WI38 (cell line): Measurements from ENCODE around the gene KCMF1.

Experiments
- H3K4me3 ChIP-seq: 2 replicates; pipeline ENCODE4 v1.5.1; 2011; ENCODE audit warnings: low read depth, mild to moderate bottlenecking, control low read depth, low read length
- TF ChIP-seq, protein P1 (sequence below): IDR thresholded peaks from 2 replicates; pipeline ENCODE4 v1.5.1; 2012; ENCODE audit warnings: low read depth, mild to moderate bottlenecking, control low read depth, low read length

The KCMF1 gene

DNA sequence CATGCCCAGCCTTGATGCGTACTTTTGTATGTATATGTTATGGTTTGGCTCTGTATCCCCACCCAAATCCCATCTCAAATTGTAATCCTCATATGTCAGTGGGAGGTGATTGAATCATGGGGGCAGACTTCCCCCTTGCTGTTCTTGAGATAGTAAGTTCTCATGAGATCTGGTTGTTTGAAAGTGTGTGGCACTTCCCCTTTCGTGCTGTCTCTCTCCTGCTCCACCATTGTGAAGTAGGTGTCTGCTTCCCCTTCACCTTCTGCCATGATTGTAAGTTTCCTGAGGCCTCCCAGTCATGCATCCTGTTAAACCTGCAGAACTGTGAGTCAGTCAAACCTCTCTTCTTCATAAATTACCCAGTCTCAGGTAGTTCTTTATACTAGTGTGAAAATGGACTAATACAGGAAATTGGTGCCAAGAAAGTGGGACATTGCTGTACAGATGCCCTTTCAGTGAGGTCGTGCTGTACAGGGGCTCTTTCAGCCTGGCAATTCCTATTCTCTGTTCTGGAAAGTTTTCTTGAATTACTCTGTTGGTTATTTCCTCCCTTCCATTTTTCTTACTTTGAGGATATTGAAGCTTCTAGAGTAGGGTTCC is 38.2 kb downstream of the KCMF1 start:
- TF ChIP-seq, protein P1, sequence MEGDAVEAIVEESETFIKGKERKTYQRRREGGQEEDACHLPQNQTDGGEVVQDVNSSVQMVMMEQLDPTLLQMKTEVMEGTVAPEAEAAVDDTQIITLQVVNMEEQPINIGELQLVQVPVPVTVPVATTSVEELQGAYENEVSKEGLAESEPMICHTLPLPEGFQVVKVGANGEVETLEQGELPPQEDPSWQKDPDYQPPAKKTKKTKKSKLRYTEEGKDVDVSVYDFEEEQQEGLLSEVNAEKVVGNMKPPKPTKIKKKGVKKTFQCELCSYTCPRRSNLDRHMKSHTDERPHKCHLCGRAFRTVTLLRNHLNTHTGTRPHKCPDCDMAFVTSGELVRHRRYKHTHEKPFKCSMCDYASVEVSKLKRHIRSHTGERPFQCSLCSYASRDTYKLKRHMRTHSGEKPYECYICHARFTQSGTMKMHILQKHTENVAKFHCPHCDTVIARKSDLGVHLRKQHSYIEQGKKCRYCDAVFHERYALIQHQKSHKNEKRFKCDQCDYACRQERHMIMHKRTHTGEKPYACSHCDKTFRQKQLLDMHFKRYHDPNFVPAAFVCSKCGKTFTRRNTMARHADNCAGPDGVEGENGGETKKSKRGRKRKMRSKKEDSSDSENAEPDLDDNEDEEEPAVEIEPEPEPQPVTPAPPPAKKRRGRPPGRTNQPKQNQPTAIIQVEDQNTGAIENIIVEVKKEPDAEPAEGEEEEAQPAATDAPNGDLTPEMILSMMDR = no peak

DNA sequence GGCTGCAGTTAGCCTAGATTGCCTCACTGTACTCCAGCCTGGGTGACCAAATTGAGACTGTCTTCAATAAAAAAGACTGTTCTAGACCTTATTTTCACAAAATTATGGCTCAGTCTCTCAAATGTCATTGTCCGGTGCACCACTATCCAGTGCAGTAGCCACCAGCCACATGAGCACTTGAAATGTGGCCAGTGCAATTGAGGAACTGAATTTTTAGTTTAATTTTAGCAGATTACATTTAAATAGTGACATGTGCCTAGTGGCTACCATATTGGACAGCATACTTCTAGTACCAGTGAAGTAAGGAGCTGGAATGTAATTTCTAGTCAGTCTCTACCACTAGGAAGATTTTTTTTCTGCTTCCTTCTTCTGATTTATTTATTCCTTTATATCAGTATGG is 39.4 kb downstream of the KCMF1 start:
- TF ChIP-seq, protein P1 = no peak
- H3K4me3 ChIP-seq = no peak overlapping the region

More for the DNA sequence above, 38.2 kb downstream of the KCMF1 start:
- H3K4me3 ChIP-seq = no peak overlapping the region

DNA sequence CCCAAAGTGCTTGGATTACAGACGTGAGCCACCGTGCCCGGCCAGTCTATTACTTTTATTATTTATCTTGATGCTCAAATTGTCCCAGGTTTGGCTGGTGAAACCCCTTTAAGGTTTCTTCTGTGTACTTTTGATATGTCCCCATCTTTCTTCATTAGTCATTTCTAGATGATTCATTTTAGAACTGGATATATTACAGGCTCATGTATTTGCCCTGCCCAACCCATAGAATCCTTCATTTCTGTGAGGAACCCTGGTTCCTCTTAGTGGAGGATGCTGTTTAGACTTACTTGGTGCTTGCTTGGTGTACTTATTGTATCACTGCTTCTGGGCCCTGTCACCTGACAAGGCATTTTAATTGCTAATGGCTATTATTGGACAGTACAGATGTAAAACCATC is 40.1 kb downstream of the KCMF1 start:
- TF ChIP-seq, protein P1 = no peak
- H3K4me3 ChIP-seq = no peak overlapping the region

DNA sequence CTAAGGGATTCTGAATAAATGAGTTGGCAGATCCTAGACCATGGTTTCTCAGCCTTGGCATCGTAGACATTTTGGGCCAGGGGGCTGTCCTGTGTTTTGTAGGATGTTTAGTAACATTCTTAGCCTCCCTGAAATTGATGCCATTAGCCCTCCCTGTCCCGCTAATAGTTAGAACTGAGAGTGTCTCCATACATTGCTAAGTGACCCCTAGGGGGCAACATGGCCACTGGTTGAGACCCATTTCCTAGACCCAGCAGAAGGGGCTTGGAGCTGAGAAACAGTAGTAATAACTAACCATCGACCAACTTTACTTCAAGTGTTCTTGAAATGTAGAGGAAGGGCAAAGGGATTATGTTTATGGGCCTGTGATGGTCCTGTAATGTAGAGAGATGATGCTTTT is 40.8 kb downstream of the KCMF1 start:
- TF ChIP-seq, protein P1 = no peak
- H3K4me3 ChIP-seq = no peak overlapping the region

DNA sequence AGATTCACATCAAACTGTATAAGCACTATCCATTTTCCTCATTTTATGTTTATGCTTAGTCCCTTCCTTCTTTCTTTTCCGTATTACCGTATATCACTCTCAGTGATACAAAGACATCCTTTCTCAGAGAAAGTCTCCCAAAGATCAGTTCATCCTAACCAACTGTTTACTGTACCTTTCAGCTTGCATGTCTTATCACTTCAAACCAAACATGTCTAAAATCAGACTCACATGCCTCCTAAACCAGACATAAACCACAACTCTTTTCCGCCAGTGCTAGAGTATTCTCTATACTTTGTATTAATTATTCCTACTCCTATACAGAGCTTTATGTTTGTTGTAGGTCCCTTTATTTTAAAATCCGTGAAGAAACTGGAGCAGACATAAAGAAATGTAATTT is 41.5 kb downstream of the KCMF1 start:
- TF ChIP-seq, protein P1 = no peak
- no peak overlapping the region for H3K4me3 ChIP-seq

DNA sequence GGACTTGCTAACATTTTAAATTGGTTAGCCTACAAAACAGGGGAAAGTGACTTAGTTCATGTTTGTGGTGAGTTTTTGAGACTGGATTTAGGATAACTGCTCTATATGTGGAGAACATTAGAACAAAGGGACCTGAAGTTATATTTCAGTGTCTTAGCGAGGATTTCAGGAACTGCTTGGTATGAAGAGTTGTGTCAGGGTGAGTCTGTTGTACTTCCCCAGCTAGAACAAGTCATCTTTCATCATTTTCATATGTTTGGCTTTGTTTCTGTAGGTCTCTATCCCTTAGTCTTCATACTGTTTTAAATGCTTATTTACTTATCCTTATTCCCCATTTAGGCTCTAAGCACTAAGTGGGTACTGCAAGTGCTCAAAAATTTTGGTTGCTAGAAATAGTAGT is 41.9 kb downstream of the KCMF1 start:
- TF ChIP-seq, protein P1 = no peak
- H3K4me3 ChIP-seq = no peak overlapping the region

DNA sequence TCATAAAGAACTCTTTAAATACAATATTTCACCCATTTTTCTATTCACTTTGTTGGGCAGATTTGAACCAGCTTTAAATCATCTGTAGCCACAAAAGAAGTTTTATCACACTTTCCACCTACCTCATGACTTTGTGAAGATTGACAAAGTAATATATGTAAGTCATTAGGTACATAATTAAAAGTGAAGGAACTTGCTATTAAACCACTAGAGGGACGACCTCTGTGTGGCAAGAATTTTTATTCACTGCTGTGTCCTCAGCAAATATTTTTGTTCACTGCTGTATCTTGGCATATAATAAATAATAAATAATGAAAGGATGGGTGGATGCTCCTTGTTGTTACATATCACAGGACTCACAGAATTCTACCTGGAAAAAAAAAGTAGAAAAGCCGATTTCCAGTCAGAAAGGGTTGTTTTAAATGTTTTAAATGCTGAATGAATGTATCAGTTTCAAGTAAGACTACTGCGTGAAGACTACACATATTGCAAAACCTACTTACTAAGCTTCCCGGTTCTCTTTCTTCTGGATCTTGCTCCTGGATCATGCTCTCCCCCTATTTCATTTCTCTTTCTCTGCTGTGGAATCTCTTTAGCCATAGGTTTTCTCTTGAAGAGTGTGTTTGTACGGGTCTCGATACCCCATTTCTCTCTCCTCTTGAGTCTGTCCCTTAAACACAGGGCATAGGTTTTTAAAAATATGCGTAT is 44.8 kb downstream of the KCMF1 start:
- no peak overlapping the region for H3K4me3 ChIP-seq
- TF ChIP-seq, protein P1 = no peak
